GM12873 (cell line): ENCODE data around the gene POMT1.

Experiments
- TF ChIP-seq, protein P1 (sequence below): IDR thresholded peaks from 2 replicates; pipeline ENCODE4 v1.5.1; 2012; ENCODE audit warnings: low read depth, mild to moderate bottlenecking, moderate library complexity, low read length, control low read depth; ENCODE audit not compliant: insufficient read depth; ENCODE audit errors: missing control alignments

The POMT1 gene

DNA sequence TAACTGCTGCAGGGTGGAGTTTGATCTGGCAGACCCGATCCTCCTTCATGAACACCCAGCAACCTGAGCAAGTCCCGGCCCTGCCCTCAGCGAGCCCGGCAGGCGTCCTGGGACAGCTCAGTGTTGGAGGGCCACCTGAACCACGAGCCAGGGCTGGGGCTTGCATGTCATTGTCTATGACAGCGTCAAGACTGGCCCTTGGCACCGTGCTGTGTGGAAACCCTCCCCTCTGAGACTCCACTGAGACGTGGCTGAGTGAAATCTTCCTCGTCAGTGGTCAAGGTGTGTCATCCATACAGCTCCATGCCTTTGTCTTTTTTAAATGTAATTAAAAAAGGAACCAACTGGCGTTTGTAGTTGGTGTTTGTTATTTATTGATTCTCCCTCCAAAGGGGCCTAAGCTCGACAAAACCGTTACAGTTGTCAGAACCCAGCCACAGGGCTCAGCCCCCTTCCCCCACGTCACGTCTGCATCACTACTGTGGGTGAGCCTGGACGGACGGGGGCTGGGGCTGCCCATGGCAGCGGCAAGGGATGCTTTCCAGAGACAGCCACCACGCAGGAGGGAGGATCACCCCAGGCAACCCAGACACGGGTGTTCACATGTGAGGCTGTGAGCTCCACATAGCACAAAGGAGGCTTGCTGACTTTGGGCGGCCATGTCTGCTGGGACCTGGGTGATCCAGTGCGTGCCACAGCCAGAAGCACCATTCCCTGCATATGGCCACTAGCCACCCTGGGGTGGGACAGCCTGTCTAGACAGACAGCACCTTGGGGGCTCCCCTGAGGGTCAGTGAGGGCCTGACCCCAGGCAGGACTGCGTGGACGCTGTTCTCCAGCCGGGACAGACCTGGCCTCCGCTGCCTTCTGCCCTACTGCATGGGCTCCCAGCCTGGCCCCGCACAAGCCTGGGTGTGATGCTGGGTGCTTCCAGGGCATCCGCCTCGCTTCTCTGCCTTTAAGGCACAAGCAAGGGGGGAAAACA lies 21.0 kb downstream of the POMT1 start:
- TF ChIP-seq, protein P1, sequence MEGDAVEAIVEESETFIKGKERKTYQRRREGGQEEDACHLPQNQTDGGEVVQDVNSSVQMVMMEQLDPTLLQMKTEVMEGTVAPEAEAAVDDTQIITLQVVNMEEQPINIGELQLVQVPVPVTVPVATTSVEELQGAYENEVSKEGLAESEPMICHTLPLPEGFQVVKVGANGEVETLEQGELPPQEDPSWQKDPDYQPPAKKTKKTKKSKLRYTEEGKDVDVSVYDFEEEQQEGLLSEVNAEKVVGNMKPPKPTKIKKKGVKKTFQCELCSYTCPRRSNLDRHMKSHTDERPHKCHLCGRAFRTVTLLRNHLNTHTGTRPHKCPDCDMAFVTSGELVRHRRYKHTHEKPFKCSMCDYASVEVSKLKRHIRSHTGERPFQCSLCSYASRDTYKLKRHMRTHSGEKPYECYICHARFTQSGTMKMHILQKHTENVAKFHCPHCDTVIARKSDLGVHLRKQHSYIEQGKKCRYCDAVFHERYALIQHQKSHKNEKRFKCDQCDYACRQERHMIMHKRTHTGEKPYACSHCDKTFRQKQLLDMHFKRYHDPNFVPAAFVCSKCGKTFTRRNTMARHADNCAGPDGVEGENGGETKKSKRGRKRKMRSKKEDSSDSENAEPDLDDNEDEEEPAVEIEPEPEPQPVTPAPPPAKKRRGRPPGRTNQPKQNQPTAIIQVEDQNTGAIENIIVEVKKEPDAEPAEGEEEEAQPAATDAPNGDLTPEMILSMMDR = no peak

DNA sequence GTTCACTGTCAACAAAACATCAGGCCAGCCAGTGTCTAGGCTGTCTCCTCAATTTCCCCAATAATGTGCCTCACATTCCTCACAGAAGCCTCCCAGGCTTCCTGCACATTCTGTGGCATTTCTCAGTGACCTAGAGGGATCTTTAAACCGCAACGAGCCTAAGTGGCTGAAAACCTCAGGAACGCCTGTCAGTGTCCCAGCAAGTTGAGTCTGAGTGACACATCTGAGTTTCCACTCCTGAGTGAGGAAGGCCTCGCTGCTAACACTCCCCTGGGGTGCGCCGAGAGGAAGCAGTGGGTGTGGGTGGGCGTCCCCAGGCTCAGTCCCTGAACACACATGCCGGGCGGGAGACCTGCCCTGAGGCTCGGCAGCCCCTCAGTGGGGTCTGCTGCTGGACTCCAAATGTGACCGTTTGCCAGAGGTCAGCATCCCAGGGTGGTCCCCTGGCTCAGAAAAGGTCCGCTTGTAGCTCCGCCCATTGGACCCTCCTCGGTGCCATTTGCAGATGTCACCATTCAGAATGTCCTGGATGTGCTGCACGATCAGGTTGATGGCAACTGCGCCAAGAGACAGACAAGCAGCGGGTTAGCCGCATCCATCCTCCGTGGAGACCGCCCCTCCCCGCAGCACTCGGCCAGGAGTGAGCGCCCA lies 22.1 kb downstream of the POMT1 start:
- TF ChIP-seq, protein P1 = no peak

DNA sequence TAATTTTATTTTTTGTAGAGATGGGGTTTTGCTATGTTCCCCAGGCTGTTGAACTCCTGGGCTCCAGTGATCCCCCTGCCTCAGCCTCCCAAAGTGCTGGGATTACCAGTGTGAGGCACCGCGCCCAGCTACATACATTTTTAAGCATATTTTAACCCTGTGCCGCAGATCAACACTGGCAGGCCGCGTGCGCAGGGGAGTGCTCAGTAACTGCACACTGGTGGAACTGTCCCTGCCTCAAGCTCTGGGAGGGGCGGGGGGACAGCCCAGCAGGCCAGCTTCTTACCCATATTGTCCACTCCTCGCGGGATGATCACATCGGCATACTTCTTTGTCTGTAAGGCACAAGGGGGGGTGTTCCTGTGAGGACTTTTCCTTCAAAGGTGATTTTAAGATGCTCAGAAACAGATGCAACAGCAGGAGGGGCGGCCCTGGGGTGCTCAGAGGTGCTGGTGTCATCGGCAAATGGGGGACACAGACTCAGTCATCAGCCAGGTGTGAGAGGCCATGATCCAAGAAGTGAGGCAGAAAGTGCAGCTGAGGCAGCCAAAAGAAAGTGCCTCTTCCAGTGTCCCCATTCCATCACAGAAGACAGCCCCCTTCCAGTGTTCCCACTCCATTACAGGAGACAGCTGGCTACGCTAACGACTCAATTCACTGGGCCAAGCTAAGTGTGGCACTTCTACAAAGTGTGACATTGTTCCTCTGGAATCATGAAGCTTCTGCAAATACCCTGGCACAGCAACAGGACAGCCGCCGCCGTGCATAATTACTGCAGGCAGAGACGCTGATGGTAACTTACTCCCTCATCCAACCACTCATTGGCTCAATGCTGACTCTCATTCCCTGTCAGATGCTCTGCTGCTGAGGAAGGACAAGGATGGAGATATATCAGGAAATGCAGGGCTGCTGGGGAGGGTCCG lies 23.2 kb downstream of the POMT1 start:
- TF ChIP-seq, protein P1 = no peak

DNA sequence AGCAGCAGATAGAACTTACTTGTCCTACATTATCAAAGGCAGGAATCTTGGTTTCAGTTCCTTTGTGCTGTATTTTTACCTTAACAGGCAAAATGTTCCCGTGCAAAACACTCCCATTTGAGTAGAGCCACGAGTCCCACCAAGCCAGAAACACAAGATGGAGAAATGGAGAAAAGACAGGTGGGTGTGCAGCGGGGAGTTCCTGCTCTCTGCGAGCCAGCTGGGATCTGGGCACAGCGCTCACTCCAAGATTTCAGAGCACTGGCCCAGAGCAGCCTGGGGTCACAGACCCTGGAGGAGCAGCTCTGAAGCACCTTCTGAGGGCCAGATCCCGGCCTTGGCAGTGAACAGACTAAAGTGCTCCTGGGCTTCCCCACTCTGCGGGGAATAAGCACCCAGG lies 25.5 kb downstream of the POMT1 start:
- TF ChIP-seq, protein P1 = no peak

DNA sequence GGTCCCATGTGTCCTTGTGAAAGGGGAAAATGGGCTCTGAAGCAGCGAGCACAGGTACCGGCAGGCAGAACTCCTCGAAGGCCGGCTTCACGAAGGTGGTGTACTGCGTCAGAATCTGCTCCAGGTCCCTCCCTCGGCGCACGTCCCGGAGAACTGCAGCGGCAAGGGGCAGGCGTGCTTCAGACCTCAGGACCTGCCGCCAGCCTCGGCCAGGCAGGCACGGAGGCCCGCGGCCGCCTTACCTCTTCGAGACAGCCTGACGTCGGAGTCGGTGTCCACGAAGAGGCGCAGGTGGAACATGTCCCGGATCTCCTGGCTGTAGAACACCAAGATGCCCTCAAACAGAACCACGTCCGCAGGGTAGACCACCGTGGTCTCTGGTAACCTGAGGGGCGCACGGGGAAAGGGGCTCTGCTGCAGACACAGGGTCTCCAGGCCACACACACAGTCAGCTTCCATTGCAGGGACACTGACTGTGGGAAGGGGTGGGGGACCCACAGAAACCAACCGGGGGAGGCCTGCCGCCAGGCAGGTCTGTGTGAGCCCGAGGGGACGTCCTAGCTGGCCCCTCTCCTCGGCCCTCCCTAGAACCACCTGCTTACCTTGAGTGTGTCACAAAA lies 26.3 kb downstream of the POMT1 start:
- TF ChIP-seq, protein P1 = no peak

DNA sequence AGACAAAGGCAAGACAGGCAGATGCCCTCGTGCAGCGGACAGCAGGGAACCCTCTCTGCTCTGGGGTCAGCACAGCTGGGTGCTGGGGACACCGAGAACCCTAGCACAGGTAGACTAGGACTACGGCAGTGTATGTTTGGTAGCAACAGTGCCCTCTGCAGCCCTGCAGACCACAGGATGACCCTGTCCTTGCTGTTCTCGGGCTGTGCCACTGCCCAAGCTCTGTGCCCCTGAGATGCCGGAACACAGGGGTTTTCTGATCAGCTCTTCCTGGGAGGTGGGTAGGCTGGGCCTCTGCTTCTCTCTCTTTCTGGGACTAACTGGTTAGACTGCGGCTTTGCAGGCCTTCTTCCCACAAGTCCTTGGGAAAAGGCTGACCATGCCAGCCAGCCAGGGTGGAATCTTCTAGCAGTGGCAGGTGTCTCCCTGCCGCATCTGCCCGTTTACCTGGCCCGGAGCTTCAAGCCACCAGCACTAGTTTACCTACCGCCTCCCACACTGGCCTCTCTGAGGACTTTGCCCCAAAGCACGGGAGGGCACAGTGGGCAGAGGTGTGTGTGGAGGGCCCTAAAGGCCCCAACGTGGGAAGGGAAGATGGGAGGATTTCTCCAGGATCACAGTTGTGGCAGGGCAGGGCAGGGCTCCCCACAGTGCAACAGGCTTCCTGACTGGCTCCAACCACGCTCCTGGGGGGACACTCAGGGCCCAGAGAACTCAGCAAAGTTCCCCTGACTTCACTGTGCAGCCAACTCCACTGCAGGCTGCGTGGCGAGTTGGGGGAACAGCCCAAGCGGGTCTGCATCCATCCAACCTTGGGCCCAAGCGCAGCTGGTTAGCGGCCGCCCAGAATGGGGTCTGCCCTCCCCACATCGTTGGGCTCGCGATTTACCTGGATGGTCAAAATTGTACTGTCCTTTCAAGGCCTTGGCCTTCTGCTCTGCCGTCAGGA lies 27.2 kb downstream of the POMT1 start:
- TF ChIP-seq, protein P1 = no peak
